ENCODE results near the gene LRRC70. TPM values are rescaled to one million over a fixed set of nuclear protein-coding genes. Genes with fewer than 3 reads are reported as not detected.
"Not testable (repeated sequence)": the region's sequence is repeated elsewhere in the genome, so short reads cannot be mapped to it uniquely, and the experiment has no call there.

LRRC70 gene
- total RNA-seq, 1 experiment from 2014 or later: 0.68 TPM

- POLR2A ChIA-PET: no interaction called here
- CTCF ChIA-PET: no interaction called here
- no peaks in the 10 kb centered on the region for H3K9me3 Mint-ChIP-seq (ENCODE audit: unreplicated experiment)
These were observed 42.1 kb downstream of the LRRC70 start for GRCh38 chr5:62620761-62621160.

GRCh38 chr5:62621280-62621679 is 42.7 kb downstream of the LRRC70 start:
- peaks cover 6% of the 10 kb centered on the region; the same call in 1 of the 2 replicates for H3K4me1 ChIP-seq
- intact Hi-C loops (cut with micrococcal nuclease; ENCODE audit: unreplicated experiment): no loop called here
- H3K36me3 Mint-ChIP-seq (ENCODE audit: insufficient read depth, unreplicated experiment): no peaks in the 10 kb centered on the region
- no peak for TF ChIP-seq CTCF (IDR thresholded peaks at IDR 0.05; ENCODE audit: insufficient read depth in 1 of 2, low read depth in 1 of 2, low read length in 1 of 2, severe bottlenecking in 1 of 2, unreplicated experiment in 1 of 2)
- H3K4me1 Mint-ChIP-seq (ENCODE audit: low read depth, unreplicated experiment): peaks cover 7% of the 10 kb centered on the region
- DNase-seq: peak in 1 of 2 experiments; percentile 13
- ChIA-PET POLR2A (no interaction called here), CTCF (no interaction called here)
- no peaks in the 10 kb centered on the region for H3K36me3 ChIP-seq (ENCODE audit: control insufficient read depth, insufficient read depth, low read length)
- no peak overlapping the region for H3K4me3 Mint-ChIP-seq (ENCODE audit: unreplicated experiment)
- H3K27me3 Mint-ChIP-seq (ENCODE audit: insufficient read depth, unreplicated experiment): no peaks in the 10 kb centered on the region
- no TSS peak for BruUV-seq (replicated peaks)
- H3K27me3 ChIP-seq (replicated peaks; ENCODE audit: control insufficient read depth, insufficient read depth, low read length): no peaks in the 10 kb centered on the region
- no peak overlapping the region for H3K4me3 ChIP-seq (ENCODE audit: low read depth, low read length)
- H3K9me3 ChIP-seq: 0 out of 2 replicates have a peak, but pooled peaks cover 2% of the 10 kb centered on the region
- peak overlapping the region; percentile 12 for H3K27ac Mint-ChIP-seq (ENCODE audit: unreplicated experiment)
- H3K9me3 Mint-ChIP-seq (ENCODE audit: unreplicated experiment): no peaks in the 10 kb centered on the region

More at GRCh38 chr5:62620761-62621160, 42.1 kb downstream of the LRRC70 start:
- intact Hi-C loops (cut with micrococcal nuclease; ENCODE audit: unreplicated experiment): no loop called here
- no peak for TF ChIP-seq CTCF (IDR thresholded peaks at IDR 0.05; ENCODE audit: insufficient read depth in 1 of 2, low read depth in 1 of 2, low read length in 1 of 2, severe bottlenecking in 1 of 2, unreplicated experiment in 1 of 2)
- peak overlapping the region; percentile 12 for H3K27ac Mint-ChIP-seq (ENCODE audit: unreplicated experiment)
- no TSS peak for BruUV-seq (replicated peaks)
- Histone ChIP-seq H3K9me3 (0 out of 2 replicates have a peak, but pooled peaks cover 2% of the 10 kb centered on the region), H3K4me1 (peaks cover 6% of the 10 kb centered on the region; the same call in 1 of the 2 replicates), H3K36me3 (ENCODE audit: control insufficient read depth, insufficient read depth, low read length) (no peaks in the 10 kb centered on the region), H3K4me3 (ENCODE audit: low read depth, low read length) (no peak overlapping the region), H3K27me3 (replicated peaks; ENCODE audit: control insufficient read depth, insufficient read depth, low read length) (no peaks in the 10 kb centered on the region)
- DNase-seq: no peak
- peaks cover 7% of the 10 kb centered on the region for H3K4me1 Mint-ChIP-seq (ENCODE audit: low read depth, unreplicated experiment)
- no peaks in the 10 kb centered on the region for H3K27me3 Mint-ChIP-seq (ENCODE audit: insufficient read depth, unreplicated experiment)
- no peaks in the 10 kb centered on the region for H3K36me3 Mint-ChIP-seq (ENCODE audit: insufficient read depth, unreplicated experiment)
- no peak overlapping the region for H3K4me3 Mint-ChIP-seq (ENCODE audit: unreplicated experiment)

- Mint-ChIP-seq H3K36me3 (ENCODE audit: insufficient read depth, unreplicated experiment) (peaks cover 9% of the 10 kb centered on the region), H3K4me1 (ENCODE audit: low read depth, unreplicated experiment) (peaks cover 7% of the 10 kb centered on the region), H3K27me3 (ENCODE audit: insufficient read depth, unreplicated experiment) (no peaks in the 10 kb centered on the region), H3K4me3 (ENCODE audit: unreplicated experiment) (no peak overlapping the region), H3K9me3 (ENCODE audit: unreplicated experiment) (no peaks in the 10 kb centered on the region), H3K27ac (ENCODE audit: unreplicated experiment) (no peak overlapping the region)
- BruUV-seq (replicated peaks): no TSS peak
- no peak for DNase-seq
- no peaks in the 10 kb centered on the region for H3K27me3 ChIP-seq (replicated peaks; ENCODE audit: control insufficient read depth, insufficient read depth, low read length)
- intact Hi-C loops (cut with micrococcal nuclease; ENCODE audit: unreplicated experiment): no loop called here
- no peak overlapping the region for H3K4me3 ChIP-seq (ENCODE audit: low read depth, low read length)
- peaks cover 6% of the 10 kb centered on the region; the same call in 1 of the 2 replicates for H3K4me1 ChIP-seq
- H3K36me3 ChIP-seq (ENCODE audit: control insufficient read depth, insufficient read depth, low read length): no peaks in the 10 kb centered on the region; the same call in 1 of the 2 replicates
- TF ChIP-seq CTCF (IDR thresholded peaks at IDR 0.05; ENCODE audit: insufficient read depth in 1 of 2, low read depth in 1 of 2, low read length in 1 of 2, severe bottlenecking in 1 of 2, unreplicated experiment in 1 of 2): no peak
- CTCF ChIA-PET: no interaction called here
- POLR2A ChIA-PET: no interaction called here
- H3K9me3 ChIP-seq: 0 out of 2 replicates have a peak, but pooled peaks cover 2% of the 10 kb centered on the region
These were observed 44.7 kb downstream of the LRRC70 start for GRCh38 chr5:62623271-62623670.

- DNase-seq; H3K9me3 ChIP-seq; CTCF ChIA-PET; H3K27ac Mint-ChIP-seq (ENCODE audit: unreplicated experiment); H3K4me1 Mint-ChIP-seq (ENCODE audit: low read depth, unreplicated experiment); H3K4me3 Mint-ChIP-seq (ENCODE audit: unreplicated experiment); intact Hi-C loops (cut with micrococcal nuclease; ENCODE audit: unreplicated experiment); H3K27me3 ChIP-seq (replicated peaks; ENCODE audit: control insufficient read depth, insufficient read depth, low read length); POLR2A ChIA-PET; BruUV-seq (replicated peaks); H3K36me3 ChIP-seq (ENCODE audit: control insufficient read depth, insufficient read depth, low read length); H3K4me3 ChIP-seq (ENCODE audit: low read depth, low read length); H3K4me1 ChIP-seq; H3K27me3 Mint-ChIP-seq (ENCODE audit: insufficient read depth, unreplicated experiment); H3K9me3 Mint-ChIP-seq (ENCODE audit: unreplicated experiment): not testable (repeated sequence)
- peaks cover 15% of the 10 kb centered on the region for H3K36me3 Mint-ChIP-seq (ENCODE audit: insufficient read depth, unreplicated experiment)
These were observed 45.8 kb downstream of the LRRC70 start for GRCh38 chr5:62624436-62624835.

Data from Caco-2 (cell line).